NT2/D1 (cell line): Measurements from ENCODE around the gene SSH2.

Experiments used
- SUZ12 ChIP-seq: IDR thresholded peaks from 2 replicates; pipeline ENCODE4 v1.6.1; 2011; ENCODE audit not compliant: insufficient read length, insufficient read depth; ENCODE audit errors: extremely low read depth
- YY1 ChIP-seq: IDR thresholded peaks from 2 replicates; pipeline ENCODE4 v1.6.1; 2011; ENCODE audit not compliant: insufficient read length, insufficient read depth
- ZNF274 ChIP-seq: IDR thresholded peaks from 2 replicates; pipeline ENCODE4 v1.6.1; 2011; ENCODE audit warnings: mild to moderate bottlenecking, low read depth, low read length

- TF ChIP-seq YY1 = no peak
- TF ChIP-seq SUZ12 = no peak
- TF ChIP-seq ZNF274 = no peak
These were observed 92.5 kb downstream of the SSH2 start for GRCh38 chr17:29837531-29837930.
